ENCODE results near the gene FUT9. TPM values are rescaled to one million over a fixed set of nuclear protein-coding genes. Genes with fewer than 3 reads are reported as not detected.

The FUT9 gene
- total and polyA plus RNA-seq, 2 donors (not counting 1 experiment from before 2014, with no cell fraction given) = not detected

- Histone ChIP-seq H3K79me2 (ENCODE audit: control insufficient read depth, insufficient read depth, low read length) (no peaks in the 10 kb centered on the region), H3K4me1 (ENCODE audit: control insufficient read depth, extremely low read depth, insufficient read depth, low read length) (no peaks in the 10 kb centered on the region), H3K27ac (ENCODE audit: insufficient read depth, low read length) (no peak overlapping the region), H3K4me2 (ENCODE audit: extremely low read depth, insufficient read depth, low read length) (no peak overlapping the region), H3K36me3 (ENCODE audit: control insufficient read depth, insufficient read depth, low read length) (no peaks in the 10 kb centered on the region), H2AFZ (ENCODE audit: low read length) (no peak overlapping the region), H3K9me3 (ENCODE audit: control insufficient read depth, insufficient read depth, low read depth, low read length) (no peaks in the 10 kb centered on the region), H4K20me1 (ENCODE audit: control insufficient read depth, extremely low read depth, insufficient read depth, low read length) (no peaks in the 10 kb centered on the region), H3K9ac (ENCODE audit: insufficient read depth, low read length) (no peak overlapping the region), H3K27me3 (ENCODE audit: control insufficient read depth, insufficient read depth, low read length) (no peaks in the 10 kb centered on the region), H3K4me3 (replicated peaks in 1 of 4; ENCODE audit: control extremely low read depth in 1 of 4, insufficient read depth in 1 of 4, low read depth in 3 of 4, low read length in 4 of 4) (no peak overlapping the region)
- no peak for DNase-seq (ENCODE audit: low read depth in 2 of 2)
- TF ChIP-seq EZH2 (IDR thresholded peaks at IDR 0.05; ENCODE audit: low read length, missing control alignments) (no peak), CTCF (conservative IDR thresholded peaks at IDR 0.05 in 1 of 2, IDR thresholded peaks at IDR 0.05 in 1 of 2; ENCODE audit: low read depth in 1 of 2, low read length in 2 of 2) (no peak)
Measured at GRCh38 chr6:96223695-96224094, 207.9 kb downstream of the FUT9 start.

- H3K4me3 ChIP-seq (replicated peaks in 1 of 4; ENCODE audit: control extremely low read depth in 1 of 4, insufficient read depth in 1 of 4, low read depth in 3 of 4, low read length in 4 of 4) = no peak overlapping the region
- no peaks in the 10 kb centered on the region for H3K36me3 ChIP-seq (ENCODE audit: control insufficient read depth, insufficient read depth, low read length)
- H3K27ac ChIP-seq (ENCODE audit: insufficient read depth, low read length) = no peak overlapping the region
- H3K27me3 ChIP-seq (ENCODE audit: control insufficient read depth, insufficient read depth, low read length) = no peaks in the 10 kb centered on the region
- DNase-seq (ENCODE audit: low read depth in 2 of 2) = no peak
- no peaks in the 10 kb centered on the region for H3K79me2 ChIP-seq (ENCODE audit: control insufficient read depth, insufficient read depth, low read length)
- H2AFZ ChIP-seq (ENCODE audit: low read length) = no peak overlapping the region
- no peak overlapping the region for H3K9ac ChIP-seq (ENCODE audit: insufficient read depth, low read length)
- H3K9me3 ChIP-seq (ENCODE audit: control insufficient read depth, insufficient read depth, low read depth, low read length) = no peaks in the 10 kb centered on the region
- no peaks in the 10 kb centered on the region for H4K20me1 ChIP-seq (ENCODE audit: control insufficient read depth, extremely low read depth, insufficient read depth, low read length)
- H3K4me1 ChIP-seq (ENCODE audit: control insufficient read depth, extremely low read depth, insufficient read depth, low read length) = no peaks in the 10 kb centered on the region
- TF ChIP-seq CTCF (conservative IDR thresholded peaks at IDR 0.05 in 1 of 2, IDR thresholded peaks at IDR 0.05 in 1 of 2; ENCODE audit: low read depth in 1 of 2, low read length in 2 of 2) (no peak), EZH2 (IDR thresholded peaks at IDR 0.05; ENCODE audit: low read length, missing control alignments) (no peak)
- no peak overlapping the region for H3K4me2 ChIP-seq (ENCODE audit: extremely low read depth, insufficient read depth, low read length)
Measured at GRCh38 chr6:96227135-96227534, 211.4 kb downstream of the FUT9 start.

- no peaks in the 10 kb centered on the region for H3K79me2 ChIP-seq (ENCODE audit: control insufficient read depth, insufficient read depth, low read length)
- no peaks in the 10 kb centered on the region for H4K20me1 ChIP-seq (ENCODE audit: control insufficient read depth, extremely low read depth, insufficient read depth, low read length)
- TF ChIP-seq CTCF (conservative IDR thresholded peaks at IDR 0.05 in 1 of 2, IDR thresholded peaks at IDR 0.05 in 1 of 2; ENCODE audit: low read depth in 1 of 2, low read length in 2 of 2) (no peak), EZH2 (IDR thresholded peaks at IDR 0.05; ENCODE audit: low read length, missing control alignments) (no peak)
- no peak overlapping the region for H3K4me3 ChIP-seq (replicated peaks in 1 of 4; ENCODE audit: control extremely low read depth in 1 of 4, insufficient read depth in 1 of 4, low read depth in 3 of 4, low read length in 4 of 4)
- H3K9me3 ChIP-seq (ENCODE audit: control insufficient read depth, insufficient read depth, low read depth, low read length) = no peaks in the 10 kb centered on the region
- DNase-seq (ENCODE audit: low read depth in 2 of 2) = peak in 1 of 2 donors; percentile 71
- no peak overlapping the region for H2AFZ ChIP-seq (ENCODE audit: low read length)
- H3K27ac ChIP-seq (ENCODE audit: insufficient read depth, low read length) = no peak overlapping the region
- no peak overlapping the region for H3K9ac ChIP-seq (ENCODE audit: insufficient read depth, low read length)
- H3K4me1 ChIP-seq (ENCODE audit: control insufficient read depth, extremely low read depth, insufficient read depth, low read length) = no peaks in the 10 kb centered on the region
- no peaks in the 10 kb centered on the region for H3K36me3 ChIP-seq (ENCODE audit: control insufficient read depth, insufficient read depth, low read length)
- H3K4me2 ChIP-seq (ENCODE audit: extremely low read depth, insufficient read depth, low read length) = no peak overlapping the region
- H3K27me3 ChIP-seq (ENCODE audit: control insufficient read depth, insufficient read depth, low read length) = no peaks in the 10 kb centered on the region
Measured at GRCh38 chr6:96234444-96234843, 218.7 kb downstream of the FUT9 start.
